A172 (cell line): ENCODE measurements around the gene CCT3. TPM values are rescaled to one million over a fixed set of nuclear protein-coding genes. Genes with fewer than 3 reads are reported as not detected.
A peak's percentile ranks its signal among the peaks of the same experiment; 100 is the strongest.
"Not testable (repeated sequence)": the region's sequence is repeated elsewhere in the genome, so short reads cannot be mapped to it uniquely, and the experiment has no call there.

Source experiments
- DNase-seq: peaks from one replicate; pipeline ENCODE4 v3.0.0-alpha.2; 2015; ENCODE audit warnings: low spot score
- total RNA-seq: library from RNA; depleted of rRNA; stranded (reverse); fragments of >200 nt; shearing (Covaris generic); gene quantifications from 2 replicates; pipeline ENCODE4 v1.2.3, GENCODE V29; 2014; rRNA removed

Gene CCT3
- total RNA-seq, result 1,101 and 1,191 TPM in 2 replicates

DNA sequence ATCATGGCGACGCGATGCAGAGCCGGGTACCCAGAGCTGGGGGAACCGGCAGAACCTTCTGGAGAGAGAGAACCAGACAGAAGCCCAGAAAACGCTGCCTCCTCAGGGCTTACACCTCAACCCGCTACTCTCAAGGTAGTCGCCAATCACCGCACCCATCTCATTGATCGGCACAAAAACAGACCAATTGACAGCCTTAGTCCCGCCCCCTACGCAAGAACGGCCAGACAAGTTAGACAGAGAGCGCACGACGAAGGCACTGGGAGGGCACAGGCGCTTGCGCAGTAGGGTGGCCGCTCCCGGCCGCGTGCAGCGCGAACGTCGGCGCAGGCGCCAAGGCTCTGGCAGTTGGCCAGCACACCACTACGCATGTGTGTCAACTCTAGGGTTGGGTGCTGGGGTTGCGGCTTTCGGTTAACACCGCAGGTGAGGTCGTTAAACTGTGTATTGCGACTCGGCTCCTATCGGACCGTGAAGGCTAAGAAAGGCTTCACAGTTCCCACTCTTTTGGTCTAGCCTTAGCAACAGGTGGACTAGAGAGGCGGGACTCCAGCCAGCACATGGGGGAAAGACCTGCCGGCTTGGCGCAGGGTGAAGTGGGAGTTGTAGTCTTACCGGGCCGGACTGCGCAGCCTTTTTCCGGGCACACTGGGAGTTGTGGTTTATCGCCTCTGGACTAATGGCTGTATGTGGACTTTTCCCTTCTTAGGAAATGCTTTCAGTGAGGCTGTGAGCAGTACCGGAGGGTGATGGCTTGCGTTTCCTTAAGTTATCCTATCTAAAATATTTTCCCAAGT lies at the start of gene CCT3, which contains the start of gene TSACC:
CCT3 (minus strand) TSS at position 113 of the 797 bp plus-strand sequence; CDS start at position 5, 108 bp downstream.
TSACC (plus strand) TSS at position 347 of the 797 bp plus-strand sequence. CDS start 1,232 bp downstream, outside the sequence.
- peak; percentile 100 for DNase-seq

- no peak for DNase-seq
Observed at GRCh38 chr1:156387870-156388173, 49.7 kb upstream of the CCT3 start.

DNA sequence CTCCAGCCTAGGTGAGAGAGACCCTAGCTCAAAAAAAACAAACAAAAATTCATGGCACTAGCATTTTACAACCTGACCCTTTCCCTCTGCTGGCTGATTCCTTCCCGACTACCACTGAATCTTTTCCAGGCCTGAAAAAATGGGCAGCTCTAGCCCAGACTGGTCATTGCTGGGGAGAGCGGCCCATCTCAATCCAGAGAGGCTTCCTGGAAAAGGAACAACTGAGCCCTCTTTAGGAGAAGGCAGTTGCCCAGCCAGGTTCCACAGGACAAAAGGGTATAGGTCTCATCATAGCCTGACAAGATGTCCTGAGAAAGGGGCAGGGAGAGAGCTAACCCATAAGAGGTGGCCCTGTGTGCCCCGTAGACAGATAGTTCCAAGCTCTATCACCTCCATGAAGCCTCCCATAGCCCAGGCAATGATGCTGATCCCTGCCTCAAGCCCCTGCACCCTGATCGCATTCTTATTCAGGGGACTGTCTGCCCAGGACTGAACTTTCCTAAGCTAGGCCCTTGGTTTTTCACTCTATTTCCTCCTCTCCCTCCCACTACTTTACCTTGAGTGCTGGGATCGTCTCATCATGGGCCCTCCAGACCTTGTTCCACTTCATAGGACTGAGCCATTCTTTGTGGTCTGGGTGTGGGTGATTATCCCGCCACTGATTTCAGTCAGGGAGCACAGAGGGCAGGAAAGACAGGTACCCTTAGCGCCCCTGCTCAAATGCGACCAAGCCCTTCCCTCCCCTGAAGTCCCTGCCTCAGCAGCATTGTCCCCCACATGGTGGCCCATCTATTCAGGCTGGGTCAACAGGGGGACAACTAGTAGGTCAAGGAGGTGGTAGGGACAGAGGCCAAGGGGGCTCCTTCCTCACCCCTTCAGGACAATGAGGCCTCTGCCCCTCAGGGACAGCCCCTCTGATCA lies 49.1 kb upstream of the CCT3 start:
- DNase-seq, result no peak

DNA sequence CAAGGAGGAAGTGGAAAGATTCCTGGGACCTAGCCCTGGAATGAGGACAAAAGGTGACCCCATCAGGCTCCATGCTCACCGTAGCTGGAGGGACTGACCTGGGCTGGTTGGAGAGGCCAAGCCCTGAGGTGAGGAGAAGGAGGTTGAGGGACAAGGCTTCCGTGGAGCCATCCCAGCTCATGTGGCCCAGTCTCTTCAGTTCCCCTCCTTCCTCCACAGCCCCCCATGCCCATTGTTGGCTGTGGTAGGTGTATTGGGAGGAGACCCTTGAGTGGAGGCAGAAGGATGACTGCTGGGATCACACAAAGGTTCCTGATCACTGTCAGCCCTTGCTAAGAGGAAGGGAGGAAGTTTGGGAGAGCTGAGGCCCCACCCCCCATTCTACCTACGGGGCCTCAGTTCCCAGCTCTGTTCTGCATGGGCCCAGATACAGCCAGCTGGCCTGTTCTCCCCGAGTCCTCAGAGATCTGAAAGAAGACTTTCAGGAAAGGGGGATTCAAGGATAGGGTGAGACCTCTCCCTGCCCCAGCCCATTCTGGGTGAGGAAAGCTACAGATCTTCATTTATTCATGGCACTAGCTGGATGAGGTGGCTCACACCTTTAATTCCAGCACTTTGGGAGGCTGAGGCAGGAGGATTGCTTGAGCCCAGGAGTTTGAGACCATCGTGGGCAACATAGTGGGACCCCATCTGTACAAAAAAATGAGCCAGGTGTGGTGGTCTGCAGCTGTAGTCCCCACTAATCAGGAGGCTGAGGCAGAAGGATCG lies 48.2 kb upstream of the CCT3 start:
- DNase-seq, result no peak

DNA sequence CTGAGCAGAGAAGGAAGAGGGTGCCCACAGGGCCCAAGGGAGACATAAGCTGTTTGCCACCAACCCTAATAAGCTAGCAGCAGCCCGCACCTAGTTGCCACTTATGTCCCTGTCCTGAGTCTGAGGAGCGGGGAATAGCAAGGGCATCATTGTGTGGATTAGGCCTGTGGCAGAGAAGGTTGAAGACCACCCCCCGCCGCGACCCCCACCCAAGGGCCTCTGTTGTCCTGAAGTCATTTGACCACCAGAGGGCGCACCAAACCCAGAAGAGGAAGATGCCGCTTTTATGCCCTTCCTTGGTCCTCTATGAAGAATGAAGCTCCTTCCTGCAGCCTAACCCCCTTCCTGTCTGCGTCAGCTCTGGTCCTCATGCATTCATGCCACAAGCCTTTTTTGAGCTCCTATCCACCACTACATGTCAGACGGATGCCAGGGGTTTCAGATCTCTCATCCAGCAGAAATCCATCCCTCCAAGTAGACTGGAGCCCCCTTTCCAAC lies 47.5 kb upstream of the CCT3 start:
- DNase-seq, result peak; percentile 80

DNA sequence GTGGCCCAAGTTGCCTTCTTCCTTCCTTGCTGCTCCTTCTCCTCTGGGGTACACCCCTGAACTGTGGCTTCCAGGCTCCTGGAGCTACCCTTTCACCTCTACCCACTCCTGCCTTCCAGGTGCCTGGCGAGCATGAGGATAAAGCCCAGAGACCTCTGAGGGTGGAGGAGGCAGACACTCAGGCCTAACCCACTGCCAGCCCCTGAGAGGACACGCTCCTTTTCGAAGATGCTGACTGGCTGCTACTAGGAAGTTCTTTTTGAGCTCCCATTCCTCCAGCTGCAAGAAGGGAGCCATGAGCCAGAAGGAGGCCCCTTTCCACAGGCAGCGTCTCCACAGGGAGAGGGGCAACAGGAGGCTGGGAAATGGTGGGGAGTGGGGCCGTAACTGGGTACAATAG lies 46.6 kb upstream of the CCT3 start:
- DNase-seq, result no peak

DNA sequence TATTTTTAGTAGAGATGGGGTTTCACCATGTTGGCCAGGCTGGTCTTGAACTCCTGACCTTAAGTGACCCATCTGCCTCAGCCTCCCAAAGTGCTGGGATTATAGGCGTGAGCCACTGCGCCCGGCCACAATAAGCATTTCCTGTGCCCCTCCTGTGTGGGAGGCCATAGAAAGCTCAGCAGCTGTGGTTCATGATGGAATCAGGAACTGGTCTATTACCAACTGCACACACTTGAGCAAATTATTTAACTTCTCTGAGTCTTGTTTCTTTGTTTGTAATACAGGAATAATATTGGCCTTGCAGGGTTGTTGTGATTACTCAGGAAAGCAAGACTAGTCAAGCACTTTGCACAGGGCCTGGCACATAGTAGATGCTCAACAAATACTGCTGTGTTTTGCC lies 45.9 kb upstream of the CCT3 start:
- no peak for DNase-seq

- DNase-seq, result peak; percentile 69
Observed at GRCh38 chr1:156383023-156383422, 44.9 kb upstream of the CCT3 start.

DNA sequence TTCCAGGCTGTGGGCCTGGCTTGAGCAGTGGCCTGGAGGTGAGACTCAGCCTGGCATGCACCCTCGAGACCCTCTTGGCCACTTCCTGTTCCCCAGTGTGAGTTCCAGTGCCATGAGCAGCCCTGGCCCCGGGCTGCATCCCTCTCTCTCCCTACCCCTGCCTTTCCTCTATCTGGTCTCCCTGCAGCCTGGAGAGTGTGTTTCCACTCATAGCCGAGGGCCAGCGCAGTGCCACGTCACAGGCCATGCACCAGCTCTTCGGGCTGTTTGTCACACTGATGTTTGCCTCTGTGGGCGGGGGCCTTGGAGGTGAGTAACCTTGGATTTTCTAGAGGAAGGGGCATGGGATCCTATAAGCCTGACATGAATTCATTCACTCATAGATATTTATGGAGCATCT lies 44.5 kb upstream of the CCT3 start:
- DNase-seq, result no peak

- peak; percentile 89 for DNase-seq
Observed at GRCh38 chr1:156379420-156380165, 41.5 kb upstream of the CCT3 start.

GRCh38 chr1:156378557-156378956 lies 40.5 kb upstream of the CCT3 start:
- no peak for DNase-seq

DNA sequence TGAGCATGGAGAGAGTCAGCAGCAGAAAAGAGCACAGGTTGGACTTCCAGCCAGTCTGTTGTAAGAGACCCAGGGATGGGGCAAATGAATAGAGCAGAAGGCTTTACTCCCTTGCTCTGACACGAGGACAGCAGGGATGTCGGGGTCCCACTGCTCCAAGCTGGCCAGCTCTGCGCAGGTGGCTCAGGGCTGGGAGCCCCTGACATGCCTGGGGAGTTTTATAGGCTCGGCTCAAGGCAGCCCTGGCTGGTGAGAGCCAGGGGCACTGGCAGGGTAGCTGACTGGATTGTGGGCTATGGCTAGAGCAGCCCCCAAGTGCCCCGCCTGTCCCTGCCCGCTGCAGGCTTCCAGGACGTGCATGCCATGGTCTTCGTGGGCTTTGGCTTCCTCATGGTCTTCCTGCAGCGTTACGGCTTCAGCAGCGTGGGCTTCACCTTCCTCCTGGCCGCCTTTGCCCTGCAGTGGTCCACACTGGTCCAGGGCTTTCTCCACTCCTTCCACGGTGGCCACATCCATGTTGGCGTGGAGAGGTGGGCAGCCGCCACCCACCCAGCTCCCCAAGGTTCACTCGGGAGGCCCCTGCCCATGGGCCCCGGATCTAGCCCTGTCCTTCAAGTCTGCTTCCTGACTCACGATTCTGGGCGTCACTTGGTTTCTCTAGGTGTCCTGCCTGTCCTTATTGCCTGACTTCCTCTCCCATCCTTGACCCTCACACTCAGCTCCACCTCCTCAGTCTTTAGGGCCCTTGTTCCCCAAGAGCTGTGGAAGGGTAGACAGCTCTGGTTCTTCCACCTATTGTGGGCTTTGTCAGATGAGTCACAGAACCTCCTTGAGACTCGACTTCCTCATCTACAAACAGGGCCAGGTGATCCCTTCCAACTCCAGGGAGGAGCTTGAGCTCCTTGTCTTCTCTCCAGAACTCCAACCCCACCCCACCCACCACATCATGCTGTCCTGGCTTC lies 39.1 kb upstream of the CCT3 start:
- no peak for DNase-seq

DNA sequence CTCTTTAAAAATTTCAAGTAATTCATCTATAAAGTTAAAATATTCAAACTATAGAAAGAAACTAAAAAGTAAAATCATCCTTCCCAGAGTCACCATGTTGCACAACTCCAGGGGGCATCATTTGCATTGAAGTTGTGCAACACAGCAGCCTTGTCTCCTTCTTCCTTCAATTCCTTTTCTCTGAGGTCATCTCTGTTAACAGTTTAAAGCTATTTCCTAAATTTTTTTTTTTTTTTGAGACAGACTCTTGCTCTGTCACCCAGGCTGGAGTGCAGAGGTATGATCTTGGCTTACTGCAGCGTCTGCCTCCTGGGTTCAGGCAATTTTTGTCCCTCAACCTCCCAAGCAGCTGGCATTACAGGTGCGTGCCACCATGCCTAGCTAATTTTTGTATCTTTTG lies 38.1 kb upstream of the CCT3 start:
- DNase-seq, result peak; percentile 59

GRCh38 chr1:156373546-156373945 lies 35.5 kb upstream of the CCT3 start:
- DNase-seq, result no peak

GRCh38 chr1:156372876-156373275 lies 34.8 kb upstream of the CCT3 start:
- DNase-seq, result no peak

- no peak for DNase-seq
Observed at GRCh38 chr1:156372265-156372586, 34.1 kb upstream of the CCT3 start.

DNA sequence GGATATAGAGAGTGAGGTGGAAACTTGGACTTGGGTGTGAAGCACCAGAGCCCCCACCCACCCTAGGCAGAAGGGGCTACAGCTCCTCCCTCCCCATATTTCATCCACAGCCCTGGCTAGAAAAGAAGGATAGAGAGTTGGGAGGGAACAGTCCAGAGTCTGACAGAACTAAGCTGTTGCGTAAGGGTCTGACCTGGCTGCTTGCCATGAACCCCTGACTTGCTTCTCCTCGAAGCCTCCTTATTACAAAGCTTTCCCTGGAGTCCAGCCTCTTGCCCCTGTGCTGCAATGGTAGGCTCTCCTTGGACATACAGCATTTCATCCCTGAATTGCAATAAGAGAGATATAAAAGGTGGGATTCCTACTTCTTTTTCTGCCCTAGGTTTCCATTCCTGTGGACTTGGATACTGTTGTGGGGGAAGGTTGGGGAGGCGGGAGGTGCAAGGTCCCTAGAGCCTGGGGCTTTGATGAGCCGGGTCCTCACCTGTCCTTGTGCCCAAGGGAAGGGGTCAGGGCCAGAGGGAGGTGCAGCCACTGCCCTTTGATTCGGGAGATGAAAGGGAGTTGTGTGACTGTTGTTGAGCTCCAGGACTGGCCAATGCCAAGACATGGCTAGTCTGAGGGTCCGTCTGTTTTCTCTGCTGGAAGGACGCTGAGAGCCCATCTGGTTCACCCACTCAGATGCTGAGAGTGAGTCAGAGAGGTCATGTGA lies 33.6 kb upstream of the CCT3 start:
- DNase-seq, result peak; percentile 35

- not testable (repeated sequence) for DNase-seq
Observed at GRCh38 chr1:156369685-156370286, 31.7 kb upstream of the CCT3 start.
